KBM-7 (cell line): ENCODE measurements around the gene THAP3.
"Not testable (repeated sequence)": the region's sequence is repeated elsewhere in the genome, so short reads cannot be mapped to it uniquely, and the experiment has no call there.

ENCODE experiments used
- DNase-seq: peaks from one replicate; pipeline ENCODE4 v3.0.0-alpha.2; 2015
- in situ Hi-C: fragments of 300-500 bp; cut with MboI; formaldehyde crosslinking; loops from 2 replicates; pipeline ENCODE4 v1.14.3; 2020; ENCODE audit warnings: low sequenced_read_pairs, low pct_unique_long_range_greater_than_20kb, mixed read lengths

The THAP3 gene

DNA sequence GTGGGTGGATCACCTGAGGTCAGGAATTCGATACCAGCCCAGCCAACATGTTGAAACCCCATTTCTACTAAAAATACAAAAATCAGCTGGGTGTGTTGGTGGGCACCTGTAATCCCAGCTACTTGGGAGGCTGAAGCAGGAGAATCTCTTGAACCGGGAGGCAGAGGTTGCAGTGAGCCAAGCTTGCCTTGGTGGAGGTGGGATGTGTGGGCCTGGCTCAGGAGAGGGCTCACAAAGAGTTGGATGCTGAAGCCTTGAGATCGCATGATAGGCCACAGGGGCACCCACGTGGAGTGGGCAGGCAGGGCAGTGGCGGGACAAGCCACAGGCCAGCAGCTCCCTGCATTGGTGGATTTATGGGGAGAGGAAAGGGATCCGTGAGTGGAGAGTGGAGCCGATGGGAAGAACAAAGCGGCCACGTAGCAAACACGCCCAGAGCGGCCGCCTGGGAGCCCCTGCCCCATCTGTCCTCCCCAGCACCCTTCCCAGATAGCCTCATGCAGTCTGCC lies 4.4 kb downstream of the THAP3 start:
- no peak for DNase-seq
- in situ Hi-C loops = no loop called here

DNA sequence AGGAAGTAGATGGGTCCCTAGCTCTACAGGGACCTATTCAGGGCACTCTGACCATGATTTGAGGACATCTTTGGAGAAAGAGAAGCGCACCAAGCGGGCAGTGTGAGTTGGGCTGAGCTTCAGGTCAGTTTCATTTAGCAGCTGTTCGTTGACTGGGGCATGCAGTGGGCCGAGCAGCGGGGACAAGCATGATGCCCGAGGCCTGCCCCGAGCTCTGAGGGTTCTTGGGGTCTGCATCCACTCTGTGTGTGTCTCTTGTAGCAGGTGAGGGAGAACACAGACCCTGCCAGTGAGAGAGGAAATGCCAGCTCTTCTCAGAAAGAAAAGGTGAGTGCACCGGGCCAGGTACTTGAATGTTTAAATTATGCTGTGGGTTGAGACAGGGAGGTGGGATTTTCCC lies 5.4 kb downstream of the THAP3 start:
- in situ Hi-C loops = no loop called here
- DNase-seq = no peak

DNA sequence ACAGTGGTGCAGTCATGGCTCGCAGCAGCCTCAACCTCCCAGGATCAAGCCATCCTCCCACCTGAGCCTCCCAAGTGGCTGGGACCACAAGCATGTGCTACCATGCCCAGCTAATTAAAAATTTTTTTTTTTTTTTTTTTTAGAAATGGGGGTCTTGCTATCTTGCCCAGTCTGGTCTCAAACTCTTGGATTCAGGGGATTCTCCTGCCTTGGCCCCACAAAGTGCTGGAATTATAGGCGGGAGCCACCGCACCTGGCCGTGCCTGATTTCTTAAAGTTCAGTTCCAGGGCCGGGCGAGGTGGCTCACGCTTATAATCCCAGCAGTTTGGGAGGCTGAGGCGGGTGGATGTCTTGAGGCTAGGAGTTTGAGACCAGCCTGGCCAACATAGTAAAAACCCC lies 6.4 kb downstream of the THAP3 start:
- in situ Hi-C loops = no loop called here
- no peak for DNase-seq

DNA sequence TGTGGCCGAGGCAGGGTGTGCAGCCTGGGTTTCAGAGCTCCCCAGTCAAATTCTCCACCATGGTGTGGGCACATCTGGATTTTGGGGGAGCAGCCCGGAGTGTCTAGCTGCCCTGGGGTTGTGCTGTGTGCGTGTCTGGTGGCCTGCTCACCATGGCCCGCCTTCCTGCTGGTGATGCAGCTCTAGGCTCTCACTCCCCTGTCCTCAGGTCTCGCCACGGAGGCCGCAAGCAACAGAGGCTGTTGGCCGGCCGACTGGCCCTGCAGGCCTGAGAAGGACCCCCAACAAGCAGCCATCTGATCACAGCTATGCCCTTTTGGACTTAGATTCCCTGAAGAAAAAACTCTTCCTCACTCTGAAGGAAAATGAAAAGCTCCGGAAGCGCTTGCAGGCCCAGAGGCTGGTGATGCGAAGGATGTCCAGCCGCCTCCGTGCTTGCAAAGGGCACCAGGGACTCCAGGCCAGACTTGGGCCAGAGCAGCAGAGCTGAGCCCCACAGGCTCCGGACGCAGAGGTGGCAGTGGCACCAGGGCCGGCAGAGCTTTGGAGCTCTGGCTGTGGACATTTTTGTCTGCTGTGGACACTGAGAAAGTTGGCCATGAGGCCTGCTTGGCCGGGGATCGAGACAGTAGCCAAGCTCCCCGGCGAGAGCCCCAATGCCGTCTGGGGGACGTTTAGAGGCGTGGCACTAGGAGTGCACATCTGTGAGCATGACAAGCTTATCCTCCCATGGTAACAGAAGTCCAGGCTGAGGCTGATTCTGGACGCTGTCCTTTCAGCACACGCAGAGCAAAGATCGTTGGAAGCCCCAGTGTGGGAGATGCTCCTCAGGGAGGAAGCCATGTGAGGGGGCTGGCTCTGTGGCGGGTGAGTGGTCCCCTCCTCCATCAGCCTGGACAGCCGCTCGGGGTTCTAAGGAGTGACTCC lies 8.2 kb downstream of the THAP3 start:
- in situ Hi-C loops = no loop called here
- DNase-seq = no peak

DNA sequence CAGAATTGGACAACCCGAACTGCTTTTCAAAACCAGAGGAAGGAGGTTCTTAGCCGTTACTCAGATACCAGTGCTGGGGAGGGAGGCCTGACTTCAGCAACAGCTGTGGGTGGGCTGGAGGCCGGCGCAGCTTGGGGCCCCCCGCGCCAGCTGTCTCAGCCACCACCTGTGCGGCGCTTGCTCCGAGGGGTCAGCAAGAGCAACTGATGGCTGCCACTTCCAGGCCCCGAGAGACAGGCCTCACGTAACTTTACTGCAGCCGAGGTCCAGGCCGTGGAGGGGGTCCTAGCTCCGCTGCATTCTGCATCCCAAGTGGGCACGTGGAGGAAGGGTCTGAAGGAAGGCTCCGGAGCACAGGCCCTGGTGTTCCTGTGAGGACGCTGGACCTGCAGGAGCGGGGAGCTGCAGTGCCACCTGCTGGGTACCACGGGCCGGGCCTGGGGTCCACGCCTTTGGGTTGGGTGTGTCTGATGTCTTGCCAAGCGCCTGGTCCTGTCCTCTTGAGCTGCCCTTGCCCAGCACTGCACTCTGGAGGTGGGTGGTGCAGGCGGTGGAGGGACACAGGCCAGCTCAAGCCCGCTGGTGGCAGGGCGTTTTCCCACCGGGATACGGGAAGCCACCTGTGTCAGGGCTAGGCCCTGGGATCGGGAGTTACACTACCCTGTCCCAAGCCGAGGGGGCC lies 9.8 kb downstream of the THAP3 start:
- peak; percentile 55 for DNase-seq
- in situ Hi-C loops = no loop called here

DNA sequence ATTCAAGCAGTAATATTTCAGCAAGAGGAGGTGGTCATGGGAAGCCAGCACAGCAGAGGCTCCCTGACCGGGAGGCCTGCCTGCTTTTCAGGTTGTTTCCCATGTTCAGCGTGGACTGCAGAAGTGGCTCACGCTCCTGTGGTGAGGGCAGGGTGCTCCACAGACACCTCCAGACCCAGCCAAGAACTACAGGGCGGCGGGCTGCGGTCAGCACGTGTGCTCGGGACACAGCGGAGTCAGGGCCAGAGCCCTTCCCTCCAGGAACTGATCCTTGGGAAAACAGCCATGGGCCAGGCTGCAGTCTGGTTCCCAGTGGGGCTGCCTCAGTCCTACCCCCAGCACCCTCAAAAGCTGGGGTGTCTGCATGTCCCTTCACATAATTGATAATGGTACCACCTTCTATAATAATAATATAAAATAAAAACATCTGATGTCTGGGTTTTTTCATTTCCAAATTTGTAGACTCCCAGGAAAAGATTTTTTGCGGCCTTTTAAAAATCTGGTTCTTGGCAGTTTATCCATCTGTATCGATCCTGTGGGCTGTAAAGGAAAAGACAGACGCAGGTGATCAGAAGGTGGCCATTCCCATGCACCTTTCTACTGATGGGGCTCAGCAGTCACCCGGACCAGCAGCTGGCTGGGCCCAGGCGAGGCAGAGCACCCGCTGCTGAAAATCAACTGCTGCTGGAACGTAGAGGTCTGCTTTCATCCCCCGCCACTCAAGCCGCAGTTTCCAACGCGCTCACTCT lies 10.7 kb downstream of the THAP3 start:
- no peak for DNase-seq
- in situ Hi-C loops = no loop called here

DNA sequence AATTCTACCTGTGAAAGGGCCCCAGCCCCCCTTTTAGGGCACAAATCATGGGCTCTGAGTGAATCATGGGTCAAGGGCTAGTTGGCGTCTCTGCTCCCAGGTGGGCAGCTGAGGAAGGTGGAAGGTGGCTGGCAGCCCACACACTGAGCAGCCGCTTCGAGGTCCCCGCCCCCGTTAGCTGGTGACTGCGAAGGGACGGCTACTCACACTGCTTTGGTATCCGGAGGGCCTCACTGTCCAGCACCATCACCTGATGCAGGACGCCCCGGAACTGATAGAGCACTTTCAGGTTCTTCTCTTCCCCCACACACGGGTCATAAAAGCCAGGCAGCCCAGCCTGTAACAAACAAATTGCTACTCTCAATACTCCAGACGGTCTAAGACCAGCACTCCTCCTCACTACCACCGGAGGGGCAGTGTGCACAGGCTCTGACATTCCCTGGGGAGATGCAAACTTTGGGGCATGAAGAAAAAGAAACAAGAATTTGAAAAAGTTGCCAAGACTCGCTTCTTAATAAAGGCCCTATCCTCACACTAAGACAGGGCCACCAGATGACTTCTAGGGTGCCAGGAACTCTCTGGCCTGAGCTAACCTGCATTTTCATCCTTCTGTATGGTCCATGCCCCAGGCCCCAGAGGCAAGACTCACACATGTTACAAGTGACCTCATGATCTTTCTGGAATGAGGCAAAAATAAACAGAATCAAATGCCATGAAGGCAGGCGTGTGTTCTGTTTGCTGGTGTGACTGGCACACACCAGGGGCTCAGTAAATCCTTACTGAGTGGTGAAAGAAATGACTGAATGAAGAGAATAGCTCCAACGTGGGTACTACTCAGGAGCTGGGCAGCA lies 11.5 kb downstream of the THAP3 start:
- in situ Hi-C loops = no loop called here
- DNase-seq = no peak

DNA sequence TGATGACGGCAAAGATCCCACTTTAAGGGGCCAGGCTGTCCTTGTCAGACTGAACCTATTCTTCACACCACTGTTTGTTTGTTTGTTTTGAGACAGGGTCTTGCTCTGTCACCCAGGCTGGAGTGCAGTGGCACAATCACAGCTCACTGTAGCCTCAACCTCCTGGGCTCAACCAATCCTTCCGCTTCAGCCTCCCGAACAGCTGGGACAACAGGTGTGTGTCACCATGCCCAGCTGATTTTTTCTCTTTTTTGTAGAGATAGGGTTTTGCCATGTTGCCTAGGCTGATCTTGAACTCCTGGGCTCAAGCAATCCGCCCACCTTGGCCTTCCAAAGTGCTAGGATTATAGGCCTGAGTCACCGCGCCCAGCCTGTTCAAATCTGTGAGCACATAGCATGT lies 12.1 kb downstream of the THAP3 start:
- DNase-seq, in situ Hi-C loops: not testable (repeated sequence)

DNA sequence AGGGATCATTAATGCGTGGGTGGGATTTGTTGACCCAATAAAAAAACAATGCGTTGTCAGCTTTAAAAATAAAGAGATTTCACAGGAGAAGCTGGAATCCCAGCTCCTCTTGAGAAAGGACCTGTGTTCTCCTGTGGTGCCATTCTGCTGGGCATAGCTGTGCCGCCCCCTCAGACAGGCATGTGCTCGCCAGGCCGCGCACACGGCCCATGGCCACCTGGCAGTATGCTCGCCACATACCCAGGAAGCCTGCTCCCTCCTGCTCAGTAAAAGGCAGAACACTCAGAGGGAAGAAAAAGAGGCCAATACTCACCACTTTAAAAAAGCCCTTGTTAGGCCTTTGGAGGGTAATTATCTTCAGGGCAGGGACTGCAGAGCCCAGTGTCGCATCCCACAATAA lies 13.1 kb downstream of the THAP3 start:
- in situ Hi-C loops = no loop called here
- no peak for DNase-seq

DNA sequence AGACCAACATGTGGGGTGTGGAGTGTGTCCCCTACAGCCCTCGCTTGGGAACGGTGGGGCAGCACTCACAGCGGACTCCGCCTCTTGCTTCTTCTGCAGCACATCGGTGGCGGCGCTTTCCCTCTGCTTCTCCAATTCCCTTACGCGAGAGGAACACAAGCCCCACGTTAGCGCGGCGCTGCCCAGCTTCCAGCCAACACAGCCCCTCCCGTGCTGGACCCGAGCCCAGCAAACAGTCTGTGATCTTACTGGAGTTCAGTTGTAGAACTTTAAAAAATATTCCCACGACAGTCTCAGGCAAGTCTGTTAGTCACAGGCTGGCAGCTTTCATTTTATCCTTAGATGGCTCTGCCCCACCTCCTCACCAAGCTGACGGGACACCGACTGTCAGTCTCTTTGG lies 13.6 kb downstream of the THAP3 start:
- in situ Hi-C loops = no loop called here
- DNase-seq = no peak

DNA sequence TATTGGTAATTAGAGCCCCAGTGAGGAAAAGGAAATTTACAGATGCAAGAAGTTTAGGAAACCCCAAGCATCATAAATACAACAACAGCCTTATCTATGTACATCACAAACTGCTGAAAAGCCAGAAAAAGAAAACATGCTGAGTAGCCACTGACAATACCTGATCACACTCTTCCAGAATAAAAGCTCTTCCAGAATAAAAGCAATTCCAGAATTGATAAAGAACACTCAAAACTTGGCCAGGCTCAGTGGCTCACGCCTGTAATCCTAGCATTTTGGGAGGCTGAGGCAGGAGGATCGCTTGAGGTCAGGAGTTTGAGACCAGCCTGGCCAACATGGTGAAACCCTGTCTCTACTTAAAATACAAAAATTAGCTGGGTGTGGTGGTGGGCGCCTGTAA lies 16.2 kb downstream of the THAP3 start:
- DNase-seq, in situ Hi-C loops: not testable (repeated sequence)

DNA sequence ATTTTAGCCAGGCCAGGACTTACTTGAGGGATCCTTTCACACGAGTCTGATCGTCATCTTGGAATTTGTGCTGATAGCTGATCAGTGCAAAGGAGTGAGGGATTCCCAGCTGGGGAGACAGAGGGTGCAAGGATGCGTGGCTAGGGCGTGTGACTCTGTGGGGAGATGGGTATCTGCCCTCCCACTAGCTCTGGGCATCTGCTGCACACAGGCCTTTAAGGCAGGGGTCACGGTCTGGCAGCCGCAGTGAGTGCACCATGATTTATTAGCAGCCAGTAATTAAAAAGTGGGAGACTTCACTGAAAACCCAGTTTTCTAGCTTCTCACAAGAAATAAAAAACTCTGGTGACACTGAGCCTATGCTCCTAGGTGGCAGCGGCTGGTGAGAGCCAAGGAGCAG lies 20.4 kb downstream of the THAP3 start:
- no peak for DNase-seq
- in situ Hi-C loops = no loop called here

DNA sequence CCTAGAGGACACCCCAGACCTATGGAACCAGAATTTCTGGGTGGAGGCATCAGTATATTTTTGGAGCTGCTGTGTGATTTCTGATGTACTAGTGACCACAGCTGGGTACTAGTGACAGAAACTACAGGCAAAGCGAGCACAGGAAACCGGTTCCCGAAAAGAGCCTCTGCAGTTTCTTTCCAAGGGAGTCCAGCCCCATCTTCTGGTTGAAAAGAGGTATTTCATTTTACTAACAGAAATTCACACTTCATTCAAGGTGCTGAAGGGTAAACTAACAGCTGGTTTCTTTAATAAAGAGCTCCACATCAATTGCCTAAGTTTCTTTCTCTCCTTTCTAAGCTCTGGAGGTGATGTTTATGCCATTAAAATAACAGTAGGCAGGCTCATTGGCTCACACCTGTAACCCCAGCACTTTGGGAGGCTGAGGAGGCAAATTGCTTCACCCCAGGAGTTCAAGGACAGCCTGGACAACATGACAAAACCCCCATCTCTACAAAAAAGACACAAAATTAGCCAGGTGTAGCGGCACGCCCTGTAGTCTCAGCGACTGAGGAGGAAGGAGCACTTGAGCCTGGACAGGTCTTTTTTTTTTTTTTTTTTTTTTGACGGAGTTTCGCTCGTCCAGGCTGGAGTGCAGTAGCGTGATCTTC lies 22.0 kb downstream of the THAP3 start:
- peak; percentile 55 for DNase-seq
- in situ Hi-C loops = no loop called here

DNA sequence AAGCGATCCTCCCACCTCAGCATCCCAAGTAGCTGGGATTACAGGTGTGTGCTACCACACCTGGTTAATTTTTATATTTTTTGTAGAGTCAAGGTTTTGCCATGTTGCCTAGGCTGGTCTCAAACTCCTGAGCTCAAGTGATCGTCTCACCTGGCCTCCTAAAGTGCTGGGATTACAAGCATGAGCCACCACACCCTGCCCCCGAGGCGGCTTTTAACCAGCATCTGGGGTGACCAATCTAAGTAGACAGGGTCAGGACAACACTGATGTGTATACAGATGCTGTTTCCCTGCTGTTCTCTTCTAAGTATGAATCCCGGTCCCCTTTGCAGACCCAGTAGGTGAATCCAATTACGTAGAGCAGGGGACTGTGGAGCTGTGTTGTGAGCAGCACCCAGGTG lies 23.9 kb downstream of the THAP3 start:
- in situ Hi-C loops = no loop called here
- DNase-seq = no peak

DNA sequence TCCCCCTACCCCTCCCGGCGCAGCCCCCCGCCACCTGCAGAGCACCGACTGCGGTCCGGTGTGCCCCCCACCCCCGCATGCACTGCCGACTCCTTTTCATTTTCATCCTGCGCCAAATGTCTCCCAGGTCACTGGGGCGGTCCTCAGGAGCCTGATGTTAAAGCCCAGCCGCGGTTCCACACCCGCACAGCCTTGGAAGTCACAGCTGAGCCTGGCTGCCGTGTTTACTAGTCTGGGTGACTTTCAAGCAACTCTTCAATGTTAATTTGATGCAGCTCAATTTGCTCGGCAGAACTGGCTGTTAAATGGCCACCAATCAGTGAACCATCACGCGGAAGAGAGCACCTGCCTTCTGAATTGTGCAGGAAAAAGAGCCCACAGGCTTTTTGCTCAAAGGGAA lies 27.2 kb downstream of the THAP3 start:
- no peak for DNase-seq
- in situ Hi-C loops = no loop called here

DNA sequence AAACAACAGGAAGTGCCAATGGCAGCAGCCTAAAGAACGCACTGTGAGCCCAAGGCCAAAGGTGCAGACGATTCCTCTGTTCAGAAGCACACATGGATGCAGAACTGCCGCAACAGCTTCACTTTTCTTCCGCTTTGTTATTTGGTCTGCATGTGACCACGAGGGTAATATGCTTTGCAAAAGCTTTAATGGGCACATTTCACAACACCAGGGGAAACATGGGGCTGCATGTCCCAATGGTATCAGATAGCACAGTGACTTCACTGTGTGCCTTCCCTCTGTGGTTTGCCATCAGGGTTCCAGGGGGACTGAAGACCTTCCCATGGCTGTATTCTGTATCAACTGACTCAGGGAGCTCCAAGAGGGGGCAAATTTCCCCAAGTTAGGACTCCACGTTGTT lies 28.3 kb downstream of the THAP3 start:
- in situ Hi-C loops = no loop called here
- no peak for DNase-seq

DNA sequence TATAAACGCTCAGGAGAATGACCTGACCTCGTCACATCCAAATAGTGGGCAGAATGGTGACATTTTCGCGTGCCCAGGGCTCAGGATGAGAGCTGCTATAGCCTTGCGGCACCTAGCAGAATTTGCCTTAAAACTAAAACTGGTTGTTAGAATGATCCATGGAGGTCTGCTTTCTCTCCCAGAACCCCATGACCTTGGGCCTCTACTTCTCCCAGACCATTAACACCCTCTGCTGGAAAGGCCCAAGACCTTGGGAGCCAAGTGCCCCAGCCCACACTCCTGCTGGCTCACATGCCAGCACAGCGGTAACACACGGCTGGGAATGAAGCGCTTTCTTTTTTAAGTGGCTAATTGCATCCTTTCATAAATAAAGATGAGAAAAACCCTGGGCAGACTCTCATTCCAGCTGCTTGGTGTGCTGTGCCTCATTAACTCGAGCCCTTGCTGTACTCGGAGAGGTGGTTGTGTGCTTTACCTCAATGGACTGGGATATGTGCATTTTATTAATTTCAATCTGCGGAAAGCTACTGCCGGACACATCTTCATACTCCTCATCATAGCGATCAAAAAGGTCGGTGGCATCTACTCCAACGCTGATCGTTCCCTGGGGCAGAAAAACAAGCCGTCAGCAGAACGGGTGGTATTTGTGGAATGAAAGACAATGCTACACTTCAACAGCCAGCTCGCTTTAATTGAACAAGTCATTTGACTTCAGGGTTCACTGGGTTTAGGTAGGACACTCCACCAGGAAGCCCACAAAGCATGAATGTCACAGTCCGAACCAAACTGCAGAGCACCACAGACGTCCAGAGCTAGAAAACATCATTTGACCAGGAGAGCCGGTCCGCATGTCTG lies 29.0 kb downstream of the THAP3 start:
- in situ Hi-C loops = no loop called here
- no peak for DNase-seq

DNA sequence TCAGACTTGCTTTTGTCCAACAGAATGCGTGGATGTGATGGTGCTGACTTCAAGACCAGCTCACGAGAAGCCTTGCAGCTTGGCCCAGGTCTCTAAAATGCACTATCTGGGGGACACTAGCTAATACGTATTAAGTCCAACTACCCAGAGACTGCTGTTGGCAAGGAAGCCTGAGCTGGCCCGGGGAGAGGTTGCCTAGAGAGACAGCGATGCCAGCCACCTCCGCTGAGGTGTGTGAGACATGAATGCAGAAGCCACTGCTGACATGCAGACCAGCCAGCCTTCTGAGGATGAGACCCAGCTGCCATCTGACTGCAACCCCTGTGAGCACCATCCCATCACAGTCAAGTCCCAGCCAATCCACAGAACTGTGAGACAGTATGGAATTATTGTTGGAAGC lies 32.5 kb downstream of the THAP3 start:
- no peak for DNase-seq
- in situ Hi-C loops = no loop called here
